GM18502 (cell line): ENCODE measurements around the gene TINCR.

Experiments used
- ATAC-seq: cut with Tn5 transposase; IDR thresholded peaks from one replicate; pipeline ENCODE4 v1.9.1; 2021; ENCODE audit warnings: mild to moderate bottlenecking; ENCODE audit not compliant: unreplicated experiment, poor library complexity

The TINCR gene

GRCh38 chr19:5522106-5522505, 45.6 kb downstream of the TINCR start:
- ATAC-seq = no peak

GRCh38 chr19:5520501-5520900, 47.3 kb downstream of the TINCR start:
- no peak for ATAC-seq

GRCh38 chr19:5519076-5519475, 48.7 kb downstream of the TINCR start:
- no peak for ATAC-seq

GRCh38 chr19:5515737-5516136, 52.0 kb downstream of the TINCR start:
- ATAC-seq = no peak

GRCh38 chr19:5514001-5514400, 53.8 kb downstream of the TINCR start:
- no peak for ATAC-seq

- no peak for ATAC-seq
Measured at GRCh38 chr19:5512715-5513114, 55.0 kb downstream of the TINCR start.
